PFSK-1 (cell line): Measurements from ENCODE around the gene KCNJ16.

Source experiments
- POLR2AphosphoS5 ChIP-seq: IDR thresholded peaks from 2 replicates; pipeline ENCODE4 v1.6.1; 2012; ENCODE audit warnings: low read depth, mild to moderate bottlenecking, control low read depth, low read length, moderate library complexity
- TAF1 ChIP-seq: IDR thresholded peaks from 2 replicates; pipeline ENCODE4 v1.6.1; 2012; ENCODE audit warnings: low read length, control low read depth, borderline replicate concordance; ENCODE audit not compliant: insufficient read depth
- TF ChIP-seq, protein P1 (sequence below), 2 experiments: IDR thresholded peaks; 2 replicates each; pipeline versions ENCODE4 v1.6.1 to v1.8.0; 2011 to 2012; ENCODE audit warnings: low read depth in 2 of 2, low read length in 2 of 2, control low read depth in 1 of 2, inconsistent platforms in 1 of 2, mild to moderate bottlenecking in 1 of 2, moderate library complexity in 1 of 2; ENCODE audit not compliant: insufficient read depth in 1 of 2

DNA sequence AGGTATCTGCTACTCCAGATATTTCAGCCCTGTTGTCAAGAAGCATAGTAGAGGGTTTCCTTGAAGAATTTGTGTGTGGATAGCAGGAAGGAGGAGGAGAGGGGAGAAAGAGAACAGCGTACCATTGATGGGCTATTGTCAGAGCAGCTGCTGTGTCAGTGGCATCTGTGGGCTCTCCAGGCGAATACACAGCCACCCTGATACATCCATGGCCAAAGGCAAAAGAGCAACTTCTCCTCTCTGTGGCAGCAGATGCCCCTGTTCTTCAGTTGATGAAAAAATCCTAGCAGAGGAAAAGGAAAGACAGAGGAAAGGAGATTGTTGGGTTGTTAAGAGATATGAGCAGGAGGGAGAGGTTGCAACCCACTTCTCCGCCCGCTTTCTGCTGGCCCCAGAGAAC lies 82.1 kb downstream of the KCNJ16 start:
- TF ChIP-seq TAF1 (no peak), POLR2AphosphoS5 (no peak)
- TF ChIP-seq, protein P1, sequence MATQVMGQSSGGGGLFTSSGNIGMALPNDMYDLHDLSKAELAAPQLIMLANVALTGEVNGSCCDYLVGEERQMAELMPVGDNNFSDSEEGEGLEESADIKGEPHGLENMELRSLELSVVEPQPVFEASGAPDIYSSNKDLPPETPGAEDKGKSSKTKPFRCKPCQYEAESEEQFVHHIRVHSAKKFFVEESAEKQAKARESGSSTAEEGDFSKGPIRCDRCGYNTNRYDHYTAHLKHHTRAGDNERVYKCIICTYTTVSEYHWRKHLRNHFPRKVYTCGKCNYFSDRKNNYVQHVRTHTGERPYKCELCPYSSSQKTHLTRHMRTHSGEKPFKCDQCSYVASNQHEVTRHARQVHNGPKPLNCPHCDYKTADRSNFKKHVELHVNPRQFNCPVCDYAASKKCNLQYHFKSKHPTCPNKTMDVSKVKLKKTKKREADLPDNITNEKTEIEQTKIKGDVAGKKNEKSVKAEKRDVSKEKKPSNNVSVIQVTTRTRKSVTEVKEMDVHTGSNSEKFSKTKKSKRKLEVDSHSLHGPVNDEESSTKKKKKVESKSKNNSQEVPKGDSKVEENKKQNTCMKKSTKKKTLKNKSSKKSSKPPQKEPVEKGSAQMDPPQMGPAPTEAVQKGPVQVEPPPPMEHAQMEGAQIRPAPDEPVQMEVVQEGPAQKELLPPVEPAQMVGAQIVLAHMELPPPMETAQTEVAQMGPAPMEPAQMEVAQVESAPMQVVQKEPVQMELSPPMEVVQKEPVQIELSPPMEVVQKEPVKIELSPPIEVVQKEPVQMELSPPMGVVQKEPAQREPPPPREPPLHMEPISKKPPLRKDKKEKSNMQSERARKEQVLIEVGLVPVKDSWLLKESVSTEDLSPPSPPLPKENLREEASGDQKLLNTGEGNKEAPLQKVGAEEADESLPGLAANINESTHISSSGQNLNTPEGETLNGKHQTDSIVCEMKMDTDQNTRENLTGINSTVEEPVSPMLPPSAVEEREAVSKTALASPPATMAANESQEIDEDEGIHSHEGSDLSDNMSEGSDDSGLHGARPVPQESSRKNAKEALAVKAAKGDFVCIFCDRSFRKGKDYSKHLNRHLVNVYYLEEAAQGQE (IDR thresholded peaks at IDR 0.05; ENCODE audit: insufficient read depth in 1 of 2, low read depth in 2 of 2, low read length in 2 of 2), result no peak
